Activated CD4-positive, alpha-beta T cell treated with anti-CD3 and anti-CD28 coated beads for 36 hours (primary cell): ENCODE results near the gene RAB31. TPM values are rescaled to one million over a fixed set of nuclear protein-coding genes. Genes with fewer than 3 reads are reported as not detected.
A peak's percentile ranks its signal among the peaks of the same experiment; 100 is the strongest.

ENCODE experiments used
- ATAC-seq: fragments of 200-7000 bp; cut with Tn5 transposase; one replicate; pipeline ENCODE4 v1.10.0; 2021; ENCODE audit warnings: mild to moderate bottlenecking, moderate library complexity
- CTCF ChIA-PET: fragments of 350-600 bp; sonication (Branson Sonifier 250); formaldehyde crosslinking; loops from one replicate; lab custom pipeline; 2021; ENCODE audit warnings: antibody characterized with exemption; lab: Charles Lee
- POLR2A ChIA-PET: fragments of 350-600 bp; sonication (Branson Sonifier 250); formaldehyde crosslinking; loops from one replicate; lab custom pipeline; 2021; ENCODE audit warnings: antibody characterized with exemption, inconsistent platforms; lab: Charles Lee
- DNase-seq: peaks from one replicate; pipeline ENCODE4 v3.0.0-alpha.2; 2020
- H3K27ac Mint-ChIP-seq: one replicate; pipeline ENCODE4 v1.8.0; 2021; ENCODE audit warnings: mixed read lengths
- H3K27me3 Mint-ChIP-seq: one replicate; pipeline ENCODE4 v1.8.0; 2021; ENCODE audit warnings: mixed read lengths
- H3K36me3 Mint-ChIP-seq: one replicate; pipeline ENCODE4 v1.8.0; 2021; ENCODE audit warnings: low read depth, mixed read lengths
- H3K4me1 Mint-ChIP-seq: one replicate; pipeline ENCODE4 v1.8.0; 2021; ENCODE audit warnings: mixed read lengths
- H3K4me3 Mint-ChIP-seq: one replicate; pipeline ENCODE4 v1.8.0; 2021; ENCODE audit warnings: mild to moderate bottlenecking, moderate library complexity, mixed read lengths
- H3K9me3 Mint-ChIP-seq: one replicate; pipeline ENCODE4 v1.8.0; 2021; ENCODE audit warnings: low read depth, mixed read lengths
- intact Hi-C, 2 experiments: fragments of 100-400 bp; cut with DNase I in 1 of 2; cut with micrococcal nuclease in 1 of 2; formaldehyde crosslinking; loops; one replicate each; pipeline versions ENCODE4 v1.14.2 to v1.15.1; 2022 to 2024; cut with DNase I, micrococcal nuclease
- total RNA-seq, 2 experiments: library from RNA; stranded (reverse); gene quantifications; one replicate each; pipeline ENCODE4 v1.2.3, GENCODE V29; 2021

Gene RAB31
- total RNA-seq, 2 experiments from 2014 or later: 0.48 to 1.8 TPM

- intact Hi-C loops: no loop called here
These were observed 78.5 kb downstream of the RAB31 start for GRCh38 chr18:9786631-9787030.

GRCh38 chr18:9787036-9787435, 78.9 kb downstream of the RAB31 start:
- intact Hi-C loops: no loop called here
- H3K36me3 Mint-ChIP-seq: peaks cover 2% of the 10 kb centered on the region
- peaks cover 8% of the 10 kb centered on the region for H3K27me3 Mint-ChIP-seq
- H3K4me3 Mint-ChIP-seq: no peak overlapping the region
- POLR2A ChIA-PET: no interaction called here
- ATAC-seq (no peak), DNase-seq (no peak)
- H3K27ac Mint-ChIP-seq: no peak overlapping the region
- H3K4me1 Mint-ChIP-seq: no peaks in the 10 kb centered on the region
- peaks cover 2% of the 10 kb centered on the region for H3K9me3 Mint-ChIP-seq
- CTCF ChIA-PET: no interaction called here

More at GRCh38 chr18:9786631-9787030, 78.5 kb downstream of the RAB31 start:
- no peak for DNase-seq
- Mint-ChIP-seq H3K4me1 (no peaks in the 10 kb centered on the region), H3K9me3 (peaks cover 2% of the 10 kb centered on the region), H3K4me3 (no peak overlapping the region), H3K27me3 (peaks cover 8% of the 10 kb centered on the region), H3K36me3 (peaks cover 2% of the 10 kb centered on the region), H3K27ac (no peak overlapping the region)
- no peak for ATAC-seq
- POLR2A ChIA-PET: no interaction called here
- CTCF ChIA-PET: no interaction called here

GRCh38 chr18:9787712-9788111, 79.6 kb downstream of the RAB31 start:
- ChIA-PET POLR2A (no interaction called here), CTCF (no interaction called here)
- Mint-ChIP-seq H3K36me3 (peaks cover 2% of the 10 kb centered on the region), H3K9me3 (peaks cover 2% of the 10 kb centered on the region), H3K4me1 (no peaks in the 10 kb centered on the region), H3K4me3 (no peak overlapping the region), H3K27ac (no peak overlapping the region), H3K27me3 (peaks cover 8% of the 10 kb centered on the region)
- DNase-seq (no peak), ATAC-seq (no peak)
- intact Hi-C loops: no loop called here

GRCh38 chr18:9788140-9788539, 80.0 kb downstream of the RAB31 start:
- ChIA-PET CTCF (no interaction called here), POLR2A (no interaction called here)
- no peak overlapping the region for H3K27ac Mint-ChIP-seq
- intact Hi-C loops: no loop called here
- peaks cover 2% of the 10 kb centered on the region for H3K36me3 Mint-ChIP-seq
- no peak overlapping the region for H3K4me3 Mint-ChIP-seq
- ATAC-seq (no peak), DNase-seq (no peak)
- H3K4me1 Mint-ChIP-seq: no peaks in the 10 kb centered on the region
- H3K27me3 Mint-ChIP-seq: peaks cover 8% of the 10 kb centered on the region
- H3K9me3 Mint-ChIP-seq: peaks cover 2% of the 10 kb centered on the region

GRCh38 chr18:9788860-9789259, 80.8 kb downstream of the RAB31 start:
- POLR2A ChIA-PET: no interaction called here
- no peak for ATAC-seq
- no peak for DNase-seq
- H3K27me3 Mint-ChIP-seq: peaks cover 8% of the 10 kb centered on the region
- intact Hi-C loops: no loop called here
- H3K9me3 Mint-ChIP-seq: peaks cover 2% of the 10 kb centered on the region
- H3K4me3 Mint-ChIP-seq: no peak overlapping the region
- no peaks in the 10 kb centered on the region for H3K4me1 Mint-ChIP-seq
- H3K36me3 Mint-ChIP-seq: peaks cover 2% of the 10 kb centered on the region
- CTCF ChIA-PET: interaction anchor here (0.6 kb wide), 1 partner anchor 1782 kb away, joined by 3 read pairs; no protein-coding TSS in a partner anchor
- no peak overlapping the region for H3K27ac Mint-ChIP-seq

- peaks cover 2% of the 10 kb centered on the region for H3K36me3 Mint-ChIP-seq
- ATAC-seq: no peak
- H3K27me3 Mint-ChIP-seq: peaks cover 11% of the 10 kb centered on the region
- no peak for DNase-seq
- intact Hi-C loops: no loop called here
- H3K9me3 Mint-ChIP-seq: peaks cover 2% of the 10 kb centered on the region
- H3K4me3 Mint-ChIP-seq: no peak overlapping the region
- H3K27ac Mint-ChIP-seq: no peak overlapping the region
- H3K4me1 Mint-ChIP-seq: no peaks in the 10 kb centered on the region
- ChIA-PET CTCF (no interaction called here), POLR2A (no interaction called here)
These were observed 82.2 kb downstream of the RAB31 start for GRCh38 chr18:9790261-9790660.

GRCh38 chr18:9791991-9792390, 83.9 kb downstream of the RAB31 start:
- ChIA-PET CTCF (no interaction called here), POLR2A (no interaction called here)
- Mint-ChIP-seq H3K27me3 (peaks cover 16% of the 10 kb centered on the region), H3K27ac (no peak overlapping the region), H3K36me3 (peaks cover 2% of the 10 kb centered on the region), H3K4me1 (no peaks in the 10 kb centered on the region), H3K9me3 (peaks cover 2% of the 10 kb centered on the region), H3K4me3 (no peak overlapping the region)
- intact Hi-C loops: no loop called here
- ATAC-seq (no peak), DNase-seq (no peak)

- H3K36me3 Mint-ChIP-seq: peaks cover 2% of the 10 kb centered on the region
- peak; percentile 63 for DNase-seq
- H3K27ac Mint-ChIP-seq: no peak overlapping the region
- peaks cover 2% of the 10 kb centered on the region for H3K9me3 Mint-ChIP-seq
- intact Hi-C loops: no loop called here
- peaks cover 16% of the 10 kb centered on the region for H3K27me3 Mint-ChIP-seq
- ChIA-PET CTCF (interaction anchor here (1.2 kb wide), 1 partner anchor 9 kb away, joined by 4 read pairs; no protein-coding TSS in a partner anchor), POLR2A (no interaction called here)
- ATAC-seq: peak; percentile 44
- no peaks in the 10 kb centered on the region for H3K4me1 Mint-ChIP-seq
- H3K4me3 Mint-ChIP-seq: no peak overlapping the region
These were observed 84.6 kb downstream of the RAB31 start for GRCh38 chr18:9792565-9793245.

- ChIA-PET POLR2A (no interaction called here), CTCF (no interaction called here)
- no peaks in the 10 kb centered on the region for H3K36me3 Mint-ChIP-seq
- DNase-seq: no peak
- peaks cover 13% of the 10 kb centered on the region for H3K27me3 Mint-ChIP-seq
- H3K4me3 Mint-ChIP-seq: no peak overlapping the region
- no peak overlapping the region for H3K27ac Mint-ChIP-seq
- ATAC-seq: no peak
- intact Hi-C loops: no loop called here
- H3K4me1 Mint-ChIP-seq: no peaks in the 10 kb centered on the region
- H3K9me3 Mint-ChIP-seq: no peaks in the 10 kb centered on the region
These were observed 87.9 kb downstream of the RAB31 start for GRCh38 chr18:9796011-9796410.

GRCh38 chr18:9796935-9797549, 88.9 kb downstream of the RAB31 start:
- Mint-ChIP-seq H3K27me3 (peaks cover 13% of the 10 kb centered on the region), H3K27ac (no peak overlapping the region), H3K36me3 (no peaks in the 10 kb centered on the region), H3K4me3 (no peak overlapping the region), H3K4me1 (no peaks in the 10 kb centered on the region), H3K9me3 (no peaks in the 10 kb centered on the region)
- intact Hi-C loops: no loop called here
- POLR2A ChIA-PET: interaction anchor here (0.6 kb wide), 1 partner anchor 26 kb away, joined by 3 read pairs; no protein-coding TSS in a partner anchor
- CTCF ChIA-PET: interaction anchor here (0.6 to 1.5 kb wide), 2 partner anchors 26 to 197 kb away, joined by 3 to 4 read pairs; no protein-coding TSS in a partner anchor
- ATAC-seq: no peak
- no peak for DNase-seq

- Mint-ChIP-seq H3K27me3 (peaks cover 3% of the 10 kb centered on the region), H3K9me3 (no peaks in the 10 kb centered on the region), H3K36me3 (no peaks in the 10 kb centered on the region), H3K27ac (no peak overlapping the region), H3K4me1 (no peaks in the 10 kb centered on the region), H3K4me3 (no peak overlapping the region)
- POLR2A ChIA-PET: no interaction called here
- no peak for ATAC-seq
- DNase-seq: no peak
- CTCF ChIA-PET: interaction anchor here (1.2 kb wide), 1 partner anchor 9 kb away, joined by 4 read pairs; no protein-coding TSS in a partner anchor
- intact Hi-C loops: no loop called here
These were observed 94.3 kb downstream of the RAB31 start for GRCh38 chr18:9802175-9803062.
